HEK293 (cell line): ENCODE data around the gene ADSS1.
A peak's percentile ranks its signal among the peaks of the same experiment; 100 is the strongest.
"Not testable (repeated sequence)": the region's sequence is repeated elsewhere in the genome, so short reads cannot be mapped to it uniquely, and the experiment has no call there.

ENCODE experiments used
- CTCF ChIA-PET: fragments of 350-600 bp; formaldehyde crosslinking; extraction: SDS; loops from one replicate; lab custom pipeline; 2021; ENCODE audit warnings: antibody characterized with exemption; lab: Yijun Ruan, JAX
- POLR2A ChIA-PET: fragments of 300-600 bp; formaldehyde crosslinking; extraction: SDS; loops from one replicate; lab custom pipeline; 2020; ENCODE audit warnings: antibody characterized with exemption, inconsistent platforms; lab: Yijun Ruan, JAX
- H3K27ac ChIP-seq: fragments of 200-500 bp; sonication (Bioruptor generic); 2 replicates; pipeline ENCODE4 v1.5.1; 2014; ENCODE audit warnings: low read depth, low read length, control low read depth, inconsistent platforms; ENCODE audit errors: extremely low read depth
- H3K36me3 ChIP-seq, 2 experiments: fragments of 200-500 bp in 1 of 2; sonication (Bioruptor generic) in 1 of 2; 1 replicate in 1 of 2; 2 replicates in 1 of 2; pipeline ENCODE4 v1.5.1; 2014 to 2017; ENCODE audit warnings: inconsistent platforms in 2 of 2, low read length in 2 of 2; ENCODE audit not compliant: control insufficient read depth in 2 of 2, insufficient read depth in 1 of 2
- H3K4me1 ChIP-seq: fragments of 200-500 bp; sonication (Bioruptor generic); 2 replicates; pipeline ENCODE4 v1.5.1; 2014; ENCODE audit warnings: mild to moderate bottlenecking, low read length, inconsistent platforms; ENCODE audit not compliant: control insufficient read depth, insufficient read depth
- H3K4me3 ChIP-seq: 2 replicates; pipeline ENCODE4 v1.5.1; 2011; ENCODE audit warnings: low read depth, mild to moderate bottlenecking, control low read depth, low read length, moderate library complexity
- H3K9me3 ChIP-seq: fragments of 200-500 bp; sonication (Bioruptor generic); 2 replicates; pipeline ENCODE4 v1.5.1; 2014; ENCODE audit warnings: low read depth, low read length, inconsistent platforms; ENCODE audit not compliant: control insufficient read depth, insufficient read depth
- AEBP2 ChIP-seq: fragments of 450-650 bp; formaldehyde crosslinking; IDR thresholded peaks from 2 replicates; pipeline ENCODE4 v1.5.1; 2016; ENCODE audit warnings: missing biosample characterization, missing genetic modification characterization, borderline replicate concordance
- ATF2 ChIP-seq: fragments of 450-650 bp; formaldehyde crosslinking; IDR thresholded peaks from 2 replicates; pipeline ENCODE4 v1.5.1; 2016; ENCODE audit warnings: missing biosample characterization, missing genetic modification characterization, low read depth
- GFI1B ChIP-seq: fragments of 450-650 bp; formaldehyde crosslinking; IDR thresholded peaks from 2 replicates; pipeline ENCODE4 v1.5.1; 2016; ENCODE audit warnings: missing biosample characterization, missing genetic modification characterization
- HOXC10 ChIP-seq: sonication (generic); formaldehyde crosslinking; IDR thresholded peaks from 2 replicates; pipeline ENCODE4 v1.8.1; 2023; ENCODE audit warnings: mild to moderate bottlenecking, missing genetic modification reagents
- INSM2 ChIP-seq: fragments of 450-650 bp; formaldehyde crosslinking; IDR thresholded peaks from 2 replicates; pipeline ENCODE4 v1.5.1; 2016; ENCODE audit warnings: missing biosample characterization, missing genetic modification characterization
- MZF1 ChIP-seq: fragments of 450-650 bp; formaldehyde crosslinking; IDR thresholded peaks from 2 replicates; pipeline ENCODE4 v1.5.1; 2017; ENCODE audit warnings: missing biosample characterization, missing genetic modification characterization, borderline replicate concordance
- SETDB1 ChIP-seq: IDR thresholded peaks from one replicate; pipeline ENCODE4 v1.6.1; 2017; ENCODE audit warnings: mild to moderate bottlenecking, low read length, moderate library complexity, mixed read lengths; ENCODE audit not compliant: insufficient read length
- SP2 ChIP-seq: fragments of 450-650 bp; formaldehyde crosslinking; IDR thresholded peaks from 2 replicates; pipeline ENCODE4 v1.5.1; 2016; ENCODE audit warnings: missing biosample characterization, missing genetic modification characterization
- SP3 ChIP-seq: fragments of 450-650 bp; formaldehyde crosslinking; IDR thresholded peaks from 2 replicates; pipeline ENCODE4 v1.5.1; 2016; ENCODE audit warnings: missing biosample characterization, missing genetic modification characterization
- ZBTB1 ChIP-seq: fragments of 450-650 bp; formaldehyde crosslinking; IDR thresholded peaks from 2 replicates; pipeline ENCODE4 v1.5.1; 2016; ENCODE audit warnings: missing biosample characterization, missing genetic modification characterization
- ZBTB48 ChIP-seq: fragments of 450-650 bp; formaldehyde crosslinking; IDR thresholded peaks from 2 replicates; pipeline ENCODE4 v1.5.1; 2016; ENCODE audit warnings: missing biosample characterization, missing genetic modification characterization
- ZBTB8A ChIP-seq: fragments of 450-650 bp; formaldehyde crosslinking; IDR thresholded peaks from 2 replicates; pipeline ENCODE4 v1.5.1; 2016; ENCODE audit warnings: missing biosample characterization, missing genetic modification characterization
- ZFP37 ChIP-seq: fragments of 450-650 bp; formaldehyde crosslinking; IDR thresholded peaks from 2 replicates; pipeline ENCODE4 v1.5.1; 2016; ENCODE audit warnings: missing biosample characterization, missing genetic modification characterization
- ZNF175 ChIP-seq: fragments of 450-650 bp; formaldehyde crosslinking; IDR thresholded peaks from 2 replicates; pipeline ENCODE4 v1.5.1; 2016; ENCODE audit warnings: missing biosample characterization, missing genetic modification characterization
- ZNF18 ChIP-seq: fragments of 450-650 bp; formaldehyde crosslinking; IDR thresholded peaks from 2 replicates; pipeline ENCODE4 v1.5.1; 2016; ENCODE audit warnings: missing biosample characterization, missing genetic modification characterization
- ZNF2 ChIP-seq: fragments of 450-650 bp; formaldehyde crosslinking; IDR thresholded peaks from 2 replicates; pipeline ENCODE4 v1.5.1; 2016; ENCODE audit warnings: missing biosample characterization, missing genetic modification characterization
- ZNF202 ChIP-seq: fragments of 450-650 bp; formaldehyde crosslinking; IDR thresholded peaks from 2 replicates; pipeline ENCODE4 v1.5.1; 2016; ENCODE audit warnings: missing biosample characterization, missing genetic modification characterization, borderline replicate concordance
- ZNF211 ChIP-seq: fragments of 450-650 bp; formaldehyde crosslinking; IDR thresholded peaks from 2 replicates; pipeline ENCODE4 v1.5.1; 2016; ENCODE audit warnings: low read depth, missing biosample characterization, missing genetic modification characterization
- ZNF266 ChIP-seq: fragments of 450-650 bp; formaldehyde crosslinking; IDR thresholded peaks from 2 replicates; pipeline ENCODE4 v1.5.1; 2016; ENCODE audit warnings: missing biosample characterization, missing genetic modification characterization, low read depth
- ZNF426 ChIP-seq: fragments of 450-650 bp; formaldehyde crosslinking; IDR thresholded peaks from 2 replicates; pipeline ENCODE4 v1.5.1; 2017; ENCODE audit warnings: missing biosample characterization, missing genetic modification characterization, mild to moderate bottlenecking, inconsistent platforms, moderate library complexity
- ZNF837 ChIP-seq: fragments of 450-650 bp; formaldehyde crosslinking; IDR thresholded peaks from 2 replicates; pipeline ENCODE4 v1.5.1; 2016; ENCODE audit warnings: missing biosample characterization, missing genetic modification characterization
- ZSCAN5A ChIP-seq: fragments of 450-650 bp; formaldehyde crosslinking; IDR thresholded peaks from 2 replicates; pipeline ENCODE4 v1.5.1; 2016; ENCODE audit warnings: missing biosample characterization, missing genetic modification characterization

The ADSS1 gene

GRCh38 chr14:104750753-104751057 lies 26.7 kb downstream of the ADSS1 start:
- POLR2A ChIA-PET = interaction anchor here (0.8 kb wide), 1 partner anchor 18 kb away, joined by 4 read pairs; no protein-coding TSS in a partner anchor
- not testable (repeated sequence) for H3K4me3 ChIP-seq, H3K4me1 ChIP-seq, H3K27ac ChIP-seq, H3K9me3 ChIP-seq
- 0 out of 2 replicates have a peak, but pooled peaks have one; percentile 26 for TF ChIP-seq SP2
- CTCF ChIA-PET = interaction anchor here (0.7 to 1.7 kb wide), 2 partner anchors 16 to 177 kb away, joined by 3 to 5 read pairs; no protein-coding TSS in a partner anchor
- peaks cover 0 to 20% of the 10 kb centered on the region in 2 experiments; a peak in 1 of 3 replicates for H3K36me3 ChIP-seq

GRCh38 chr14:104751539-104752422 lies 27.8 kb downstream of the ADSS1 start:
- no peaks in the 10 kb centered on the region for H3K9me3 ChIP-seq
- TF ChIP-seq ZNF211 (tag by site-specific recombination) = 0 out of 2 replicates have a peak, but pooled peaks have one; percentile 50
- no peak for TF ChIP-seq SP3 (tag by site-specific recombination)
- peak; percentile 43 for TF ChIP-seq SETDB1
- TF ChIP-seq ZNF2 (tag by site-specific recombination) = 0 out of 2 replicates have a peak, but pooled peaks have one; percentile 18
- no peak for TF ChIP-seq AEBP2 (tag by site-specific recombination)
- TF ChIP-seq ZNF837 = 0 out of 2 replicates have a peak, but pooled peaks have one; percentile 24
- 0 out of 2 replicates have a peak, but pooled peaks have one; percentile 14 for TF ChIP-seq ZBTB8A (tag by site-specific recombination)
- TF ChIP-seq INSM2 (tag by site-specific recombination) = no peak
- TF ChIP-seq ZSCAN5A (tag by site-specific recombination) = peak; percentile 54; the same call in 1 of the 2 replicates
- 0 out of 2 replicates have a peak, but pooled peaks have one; percentile 49 for TF ChIP-seq ZNF202
- no peak for TF ChIP-seq ATF2 (tag by site-specific recombination)
- TF ChIP-seq, all 188 proteins: peak for 7
- peak overlapping the region; percentile 32 for H3K4me3 ChIP-seq
- no peaks in the 10 kb centered on the region; the same call in 1 of the 2 replicates for H3K4me1 ChIP-seq
- H3K36me3 ChIP-seq = peaks cover 0 to 30% of the 10 kb centered on the region in 2 experiments; a peak in 1 of 3 replicates
- CTCF ChIA-PET = interaction anchor here (0.6 to 1.7 kb wide), 6 partner anchors 15 to 254 kb away, joined by 3 to 7 read pairs (median 4); partner anchors contain the start of gene ADSS1
- POLR2A ChIA-PET = interaction anchor here (0.6 to 2.4 kb wide), 19 partner anchors 9 to 549 kb away, joined by 3 to 14 read pairs (median 4); partner anchors contain the start of gene CEP170B
- peak overlapping the region; percentile 83 for H3K27ac ChIP-seq

- CTCF ChIA-PET = interaction anchor here (0.6 to 1.0 kb wide), 7 partner anchors 27 to 254 kb away, joined by 3 to 7 read pairs (median 3); partner anchors contain the start of gene ADSS1
- POLR2A ChIA-PET = interaction anchor here (0.6 to 2.4 kb wide), 21 partner anchors 9 to 549 kb away, joined by 3 to 14 read pairs (median 4); partner anchors contain the start of gene CEP170B
- Histone ChIP-seq H3K9me3 (no peaks in the 10 kb centered on the region), H3K4me1 (no peaks in the 10 kb centered on the region; the same call in 1 of the 2 replicates), H3K36me3 (peaks cover 0 to 36% of the 10 kb centered on the region in 2 experiments; a peak in 1 of 3 replicates), H3K27ac (peak overlapping the region; percentile 83), H3K4me3 (peak overlapping the region; percentile 32)
- TF ChIP-seq ZNF18 = no peak
- TF ChIP-seq HOXC10 (CRISPR knock-in tag) = no peak
- TF ChIP-seq GFI1B (tag by site-specific recombination) = no peak
- no peak for TF ChIP-seq ZNF175
- no peak for TF ChIP-seq ZBTB48 (tag by site-specific recombination)
- no peak for TF ChIP-seq ZBTB1
- TF ChIP-seq ZNF426 (tag by site-specific recombination) = no peak
- no peak for TF ChIP-seq ZNF266 (tag by site-specific recombination)
- TF ChIP-seq MZF1 = no peak
- TF ChIP-seq ZFP37 = no peak
These were observed 28.4 kb downstream of the ADSS1 start for GRCh38 chr14:104752423-104752734.
